GM12878 (cell line): ENCODE measurements around the gene BCAR3. TPM values are rescaled to one million over a fixed set of nuclear protein-coding genes. Genes with fewer than 3 reads are reported as not detected.

Experiments
- ATAC-seq: fragments of 200-7000 bp; cut with Tn5 transposase; 3 replicates; pipeline ENCODE4 v1.9.1; 2020; ENCODE audit warnings: mild to moderate bottlenecking, moderate library complexity
- BruUV-seq: library from RNA; stranded (reverse); fragments of 400-500 nt; replicated peaks from 2 replicates; lab custom pipeline; 2021; lab: Mats Ljungman, UMichigan
- CTCF ChIA-PET: fragments of 300-600 bp; sonication (Branson Sonifier 250); formaldehyde crosslinking; extraction: SDS; loops from one replicate; lab custom pipeline; 2021; ENCODE audit warnings: inconsistent platforms; lab: Yijun Ruan, JAX
- POLR2A ChIA-PET: fragments of 350-600 bp; formaldehyde crosslinking; extraction: SDS; loops from one replicate; lab custom pipeline; 2021; ENCODE audit warnings: inconsistent platforms; lab: Charles Lee
- RAD21 ChIA-PET: fragments of 300-600 bp; sonication (Branson Sonifier 250); formaldehyde crosslinking; loops from one replicate; lab custom pipeline; 2023; ENCODE audit warnings: antibody characterized with exemption; ENCODE audit not compliant: unreplicated experiment; lab: Charles Lee
- SMC1A ChIA-PET: fragments of 300-600 bp; sonication (Branson Sonifier 250); formaldehyde crosslinking; loops from one replicate; lab custom pipeline; 2023; ENCODE audit not compliant: unreplicated experiment, uncharacterized antibody; lab: Charles Lee
- DNase-seq: peaks from one replicate; pipeline ENCODE4 v3.0.0-alpha.2; 2011; ENCODE audit warnings: low read depth, low spot score
- FAIRE-seq: peaks from 3 replicates; lab custom pipeline; 2011; peaks lifted over from hg19 to GRCh38; lab: Jason Lieb, UNC
- H2AFZ ChIP-seq: 2 replicates; pipeline ENCODE4 v1.6.0; 2011; ENCODE audit warnings: low read depth, low read length, control low read depth; ENCODE audit not compliant: control insufficient read depth
- H3K27ac ChIP-seq: 2 replicates; pipeline ENCODE4 v1.5.1; 2011; ENCODE audit warnings: control low read depth; ENCODE audit not compliant: control insufficient read depth, insufficient read depth
- H3K27me3 ChIP-seq, 2 experiments: replicated peaks in 1 of 2; 2 replicates each; pipeline versions ENCODE4 v1.6.0 to v1.6.1; 2011; ENCODE audit warnings: low read length in 1 of 2; ENCODE audit not compliant: control insufficient read depth in 2 of 2, insufficient read depth in 2 of 2
- H3K36me3 ChIP-seq, 2 experiments: 2 replicates each; pipeline ENCODE4 v1.5.1; 2011; ENCODE audit warnings: low read length in 1 of 2; ENCODE audit not compliant: control insufficient read depth in 2 of 2, insufficient read depth in 2 of 2
- H3K4me1 ChIP-seq: 2 replicates; pipeline ENCODE4 v1.6.1; 2011; ENCODE audit warnings: mild to moderate bottlenecking, low read length, moderate library complexity, mixed read lengths; ENCODE audit not compliant: control insufficient read depth, insufficient read depth
- H3K4me2 ChIP-seq: 2 replicates; pipeline ENCODE4 v1.6.0; 2011; ENCODE audit warnings: control low read depth; ENCODE audit not compliant: control insufficient read depth, insufficient read depth
- H3K4me3 ChIP-seq: fragments of 200-600 bp; sonication (generic); 2 replicates; pipeline ENCODE4 v1.5.1; 2016
- H3K79me2 ChIP-seq: 2 replicates; pipeline ENCODE4 v1.6.0; 2011; ENCODE audit warnings: low read length; ENCODE audit not compliant: control insufficient read depth, insufficient read depth
- H3K9ac ChIP-seq: 2 replicates; pipeline ENCODE4 v1.8.0; 2011; ENCODE audit warnings: low read length, control low read depth, mixed read lengths; ENCODE audit not compliant: control insufficient read depth, insufficient read depth
- H3K9me3 ChIP-seq: replicated peaks from 3 replicates; pipeline ENCODE4 v1.5.1; 2011; ENCODE audit warnings: mild to moderate bottlenecking, low read length; ENCODE audit not compliant: control insufficient read depth, insufficient read depth
- H4K20me1 ChIP-seq: 2 replicates; pipeline ENCODE4 v1.6.0; 2011; ENCODE audit not compliant: control insufficient read depth, insufficient read depth
- BCL3 ChIP-seq: IDR thresholded peaks from 2 replicates; pipeline ENCODE4 v1.6.1; 2011; ENCODE audit warnings: borderline replicate concordance, low read depth, mild to moderate bottlenecking, moderate library complexity, low read length; ENCODE audit not compliant: insufficient read depth, poor library complexity, severe bottlenecking
- CHD2 ChIP-seq: IDR thresholded peaks from 2 replicates; pipeline ENCODE4 v1.6.1; 2011; ENCODE audit warnings: low read depth, low read length, improper control_type of control experiment, borderline replicate concordance
- CREB1 ChIP-seq: IDR thresholded peaks from 2 replicates; pipeline ENCODE4 v1.6.1; 2012; ENCODE audit warnings: low read depth, mild to moderate bottlenecking, inconsistent platforms
- CUX1 ChIP-seq: IDR thresholded peaks from 2 replicates; pipeline ENCODE4 v1.6.1; 2012; ENCODE audit warnings: improper control_type of control experiment, low read depth, low read length; ENCODE audit not compliant: insufficient replicate concordance
- EED ChIP-seq: sonication (generic); IDR thresholded peaks from 2 replicates; pipeline ENCODE4 v1.6.1; 2016; ENCODE audit warnings: antibody characterized with exemption, low read depth
- EGR1 ChIP-seq, 2 experiments: IDR thresholded peaks; 1 replicate in 1 of 2; 2 replicates in 1 of 2; pipeline ENCODE4 v1.6.1; 2011 to 2012; ENCODE audit warnings: low read depth in 2 of 2, low read length in 2 of 2, borderline replicate concordance in 1 of 2, mild to moderate bottlenecking in 1 of 2, moderate library complexity in 1 of 2
- HCFC1 ChIP-seq: fragments of 150-350 bp; IDR thresholded peaks from 2 replicates; pipeline ENCODE4 v1.6.1; 2014; ENCODE audit warnings: low read length
- HDAC2 ChIP-seq: fragments of 200-600 bp; sonication (generic); IDR thresholded peaks from 2 replicates; pipeline ENCODE4 v1.6.1; 2017
- IKZF1 ChIP-seq: fragments of 450-650 bp; conservative IDR thresholded peaks from 2 replicates; pipeline ENCODE4 v1.6.1; 2017; ENCODE audit warnings: antibody characterized with exemption, mild to moderate bottlenecking
- IRF4 ChIP-seq: IDR thresholded peaks from 2 replicates; pipeline ENCODE4 v1.6.1; 2011; ENCODE audit warnings: low read depth, low read length
- JUNB ChIP-seq: IDR thresholded peaks from 2 replicates; pipeline ENCODE4 v1.6.1; 2016; ENCODE audit warnings: antibody characterized with exemption, mild to moderate bottlenecking
- MTA2 ChIP-seq: fragments of 450-650 bp; IDR thresholded peaks from 2 replicates; pipeline ENCODE4 v1.6.1; 2016; ENCODE audit warnings: low read depth, mild to moderate bottlenecking, moderate library complexity
- MYB ChIP-seq: fragments of 150-350 bp; IDR thresholded peaks from 2 replicates; pipeline ENCODE4 v1.6.1; 2014; ENCODE audit warnings: mild to moderate bottlenecking, low read depth, low read length, borderline replicate concordance
- MYC ChIP-seq: IDR thresholded peaks from 2 replicates; pipeline ENCODE4 v1.6.1; 2011; ENCODE audit warnings: mild to moderate bottlenecking, low read length, moderate library complexity, inconsistent platforms; ENCODE audit not compliant: insufficient read depth, insufficient replicate concordance, insufficient read length, severe bottlenecking
- NBN ChIP-seq: fragments of 450-650 bp; IDR thresholded peaks from 2 replicates; pipeline ENCODE4 v1.6.1; 2016
- POLR2A ChIP-seq: IDR thresholded peaks from 2 replicates; pipeline ENCODE4 v1.6.1; 2011; ENCODE audit warnings: low read depth, mild to moderate bottlenecking, low read length
- POLR2AphosphoS5 ChIP-seq: IDR thresholded peaks from 2 replicates; pipeline ENCODE4 v1.6.1; 2011; ENCODE audit warnings: mild to moderate bottlenecking, low read length, inconsistent platforms
- SUZ12 ChIP-seq: fragments of 200-600 bp; sonication (generic); IDR thresholded peaks from one replicate; pipeline ENCODE4 v1.6.1; 2018; ENCODE audit warnings: antibody characterized with exemption, mild to moderate bottlenecking; ENCODE audit not compliant: unreplicated experiment
- TCF12 ChIP-seq: IDR thresholded peaks from 2 replicates; pipeline ENCODE4 v1.6.1; 2011; ENCODE audit warnings: low read depth, mild to moderate bottlenecking, low read length
- ZNF274 ChIP-seq: IDR thresholded peaks from one replicate; pipeline ENCODE4 v1.8.0; 2011; ENCODE audit not compliant: insufficient read length, insufficient read depth
- WGBS: methylation state at CpG from one replicate; pipeline ENCODE4 v1.1.6; 2016; ENCODE audit warnings: low lambda C conversion rate; ENCODE audit not compliant: insufficient replicate concordance, insufficient coverage; ENCODE audit errors: missing lambda C conversion rate; 5-methylcytosine and 5-hydroxymethylcytosine counted together
- in situ Hi-C: fragments of 300-500 bp; cut with MboI; formaldehyde crosslinking; loops from 9 replicates; pipeline ENCODE4 v1.14.3; 2018; ENCODE audit warnings: mixed read lengths
- intact Hi-C: fragments of 100-400 bp; cut with micrococcal nuclease; formaldehyde crosslinking; loops from one replicate; pipeline ENCODE4 v1.14.2; 2022; ENCODE audit not compliant: unreplicated experiment
- polyA plus RNA-seq, 11 experiments: library from polyadenylated mRNA; depleted of rRNA in 4 of 11; unstranded in 6 of 11; stranded (reverse) in 5 of 11; fragments of >200 nt; fragmentation: Nextera tagmentation in 4 of 11; fragmentation: Illumina TruSeq in 1 of 11; extraction: Ambion mirVana in 4 of 11; extraction: Trizol in 1 of 11; gene quantifications; 1 replicate in 1 of 11; 2 replicates in 10 of 11; pipeline versions ENCODE4 v1.2.1 to v1.2.3, GENCODE V29; 2011 to 2016; ENCODE audit warnings: inconsistent platforms in 2 of 11, missing spikeins in 2 of 11, low read depth in 1 of 11
- total RNA-seq, 4 experiments: library from RNA; depleted of rRNA in 3 of 4; stranded (reverse); fragments of >200 nt in 3 of 4; fragmentation: Illumina TruSeq in 1 of 4; extraction: Trizol in 1 of 4; gene quantifications; 2 replicates each; pipeline versions ENCODE4 v1.2.1 to v1.2.3, GENCODE V29; 2013 to 2021

Gene BCAR3
- total and polyA plus RNA-seq, 10 of the 15 experiments (the other 5 are each of a cell fraction or from before 2014, with no cell fraction given), result 1.3 to 6.6 (median 1.8) TPM

GRCh38 chr1:93623875-93624274 is 57.8 kb downstream of the BCAR3 start:
- Histone ChIP-seq H3K4me3 (no peak overlapping the region), H3K27ac (no peak overlapping the region), H3K27me3 (no peaks in the 10 kb centered on the region; a peak in 1 of 4 replicates), H3K9me3 (no peaks in the 10 kb centered on the region), H3K4me2 (no peak overlapping the region), H3K36me3 (no peaks in the 10 kb centered on the region), H3K4me1 (no peaks in the 10 kb centered on the region), H2AFZ (no peak overlapping the region), H3K79me2 (no peaks in the 10 kb centered on the region), H3K9ac (no peak overlapping the region), H4K20me1 (no peaks in the 10 kb centered on the region)
- FAIRE-seq, result no peak
- POLR2A ChIA-PET, result no interaction called here
- BruUV-seq, result no TSS peak
- no peak for ATAC-seq
- CTCF ChIA-PET, result interaction anchor here (1.5 to 13.7 kb wide), 3 partner anchors 191 to 320 kb away, joined by 4 to 555 read pairs (median 6); no protein-coding TSS in a partner anchor
- SMC1A ChIA-PET, result interaction anchor here (1.5 to 18.3 kb wide), 2 partner anchors 16 to 192 kb away, joined by 3 to 505 read pairs; no protein-coding TSS in a partner anchor
- 0% methylated on average over 1 of the region's 1 CpG for WGBS
- in situ Hi-C loops, result loop anchor here (10.0 kb wide), 1 partner anchor 319 kb away; no protein-coding TSS in a partner anchor
- DNase-seq, result no peak
- TF ChIP-seq BCL3 (no peak), HDAC2 (no peak), EED (no peak), IKZF1 (no peak), SUZ12 (no peak), CREB1 (no peak), POLR2A (no peak), JUNB (no peak), MYB (no peak), IRF4 (no peak), POLR2AphosphoS5 (no peak), CHD2 (no peak), TCF12 (no peak), CUX1 (no peak), HCFC1 (no peak), NBN (no peak), MTA2 (no peak), MYC (no peak), EGR1 (IDR thresholded peaks at IDR 0.05; ENCODE audit: borderline replicate concordance in 1 of 2, low read depth in 2 of 2, low read length in 2 of 2) (no peak), ZNF274 (no peak)
- RAD21 ChIA-PET, result interaction anchor here (13.7 kb wide), 1 partner anchor 191 kb away, joined by 483 read pairs; no protein-coding TSS in a partner anchor
- intact Hi-C loops, result no loop called here
